ENCODE data around the gene LMO4. TPM values are rescaled to one million over a fixed set of nuclear protein-coding genes. Genes with fewer than 3 reads are reported as not detected.

Gene LMO4
- total RNA-seq, 2 donors from 2014 or later, result 42.9 to 73.6 TPM

GRCh38 chr1:87307306-87307705 lies 21.4 kb upstream of the LMO4 start:
- Mint-ChIP-seq H3K9me3 (no peaks in the 10 kb centered on the region), H3K36me3 (no peaks in the 10 kb centered on the region), H3K4me3 (no peak overlapping the region), H3K4me1 (ENCODE audit: low read depth in 2 of 2) (no peaks in the 10 kb centered on the region), H3K27me3 (peaks cover 9 to 18% of the 10 kb centered on the region in 2 donors), H3K27ac (no peak overlapping the region)
- ATAC-seq (no peak), DNase-seq (ENCODE audit: low spot score) (no peak)

- peaks cover 9 to 18% of the 10 kb centered on the region in 2 donors for H3K27me3 Mint-ChIP-seq
- H3K27ac Mint-ChIP-seq, result no peak overlapping the region
- H3K4me3 Mint-ChIP-seq, result no peak overlapping the region
- no peak for DNase-seq (ENCODE audit: low spot score)
- H3K4me1 Mint-ChIP-seq (ENCODE audit: low read depth in 2 of 2), result no peaks in the 10 kb centered on the region
- ATAC-seq, result no peak
- no peaks in the 10 kb centered on the region for H3K9me3 Mint-ChIP-seq
- no peaks in the 10 kb centered on the region for H3K36me3 Mint-ChIP-seq
These were observed 20.7 kb upstream of the LMO4 start for GRCh38 chr1:87307931-87308330.

- no peak overlapping the region for H3K27ac Mint-ChIP-seq
- ATAC-seq (no peak), DNase-seq (ENCODE audit: low spot score) (no peak)
- H3K27me3 Mint-ChIP-seq, result peaks cover 4 to 10% of the 10 kb centered on the region in 2 donors
- H3K9me3 Mint-ChIP-seq, result no peaks in the 10 kb centered on the region
- no peaks in the 10 kb centered on the region for H3K36me3 Mint-ChIP-seq
- H3K4me1 Mint-ChIP-seq (ENCODE audit: low read depth in 2 of 2), result peaks cover 12 to 13% of the 10 kb centered on the region in 2 donors
- no peak overlapping the region for H3K4me3 Mint-ChIP-seq
These were observed 14.6 kb upstream of the LMO4 start for GRCh38 chr1:87314091-87314490.

- Mint-ChIP-seq H3K36me3 (no peaks in the 10 kb centered on the region), H3K9me3 (no peaks in the 10 kb centered on the region), H3K27ac (peak overlapping the region in 1 of 2 donors; percentile 3), H3K27me3 (peaks cover 0 to 10% of the 10 kb centered on the region in 2 donors), H3K4me1 (ENCODE audit: low read depth in 2 of 2) (peaks cover 12 to 13% of the 10 kb centered on the region in 2 donors), H3K4me3 (peak overlapping the region; percentile 39)
- DNase-seq (ENCODE audit: low spot score), result no peak
- peak; percentile 81 to 84 for ATAC-seq
These were observed 10.5 kb upstream of the LMO4 start for GRCh38 chr1:87318056-87318650.

GRCh38 chr1:87318806-87319205 lies 9.9 kb upstream of the LMO4 start:
- Mint-ChIP-seq H3K27me3 (peaks cover 0 to 10% of the 10 kb centered on the region in 2 donors), H3K4me3 (no peak overlapping the region), H3K27ac (peak overlapping the region in 1 of 2 donors; percentile 3), H3K9me3 (no peaks in the 10 kb centered on the region), H3K36me3 (no peaks in the 10 kb centered on the region), H3K4me1 (ENCODE audit: low read depth in 2 of 2) (peaks cover 12 to 13% of the 10 kb centered on the region in 2 donors)
- DNase-seq (ENCODE audit: low spot score) (no peak), ATAC-seq (no peak)

- H3K27ac Mint-ChIP-seq, result peak overlapping the region in 1 of 2 donors; percentile 52
- peaks cover 6% of the 10 kb centered on the region for H3K36me3 Mint-ChIP-seq
- peak; percentile 76 for DNase-seq (ENCODE audit: low spot score)
- no peak for ATAC-seq
- no peaks in the 10 kb centered on the region for H3K9me3 Mint-ChIP-seq
- peaks cover 16 to 32% of the 10 kb centered on the region in 2 donors for H3K4me1 Mint-ChIP-seq (ENCODE audit: low read depth in 2 of 2)
- no peaks in the 10 kb centered on the region for H3K27me3 Mint-ChIP-seq
- H3K4me3 Mint-ChIP-seq, result no peak overlapping the region
These were observed 2.5 kb upstream of the LMO4 start for GRCh38 chr1:87325982-87326738.

GRCh38 chr1:87327376-87328271 lies 1.1 kb upstream of the LMO4 start:
- no peak for DNase-seq (ENCODE audit: low spot score)
- H3K9me3 Mint-ChIP-seq, result no peaks in the 10 kb centered on the region
- H3K4me1 Mint-ChIP-seq (ENCODE audit: low read depth in 2 of 2), result peaks cover 25 to 42% of the 10 kb centered on the region in 2 donors
- no peaks in the 10 kb centered on the region for H3K27me3 Mint-ChIP-seq
- peak overlapping the region; percentile 97 for H3K27ac Mint-ChIP-seq
- H3K36me3 Mint-ChIP-seq, result peaks cover 13% of the 10 kb centered on the region
- no peak for ATAC-seq
- peak overlapping the region; percentile 93 for H3K4me3 Mint-ChIP-seq

GRCh38 chr1:87329051-87329525 lies 408 bp downstream of the LMO4 start:
- ATAC-seq, result peak; percentile 32 to 41
- peak; percentile 81 for DNase-seq (ENCODE audit: low spot score)
- Mint-ChIP-seq H3K27me3 (no peaks in the 10 kb centered on the region), H3K9me3 (no peaks in the 10 kb centered on the region), H3K36me3 (peaks cover 20% of the 10 kb centered on the region), H3K27ac (peak overlapping the region; percentile 97), H3K4me1 (ENCODE audit: low read depth in 2 of 2) (peaks cover 39 to 57% of the 10 kb centered on the region in 2 donors), H3K4me3 (peak overlapping the region; percentile 99)

GRCh38 chr1:87329526-87330056 lies 911 bp downstream of the LMO4 start:
- H3K36me3 Mint-ChIP-seq, result peaks cover 20% of the 10 kb centered on the region
- H3K27me3 Mint-ChIP-seq, result no peaks in the 10 kb centered on the region
- ATAC-seq, result no peak
- DNase-seq (ENCODE audit: low spot score), result no peak
- H3K4me3 Mint-ChIP-seq, result peak overlapping the region; percentile 99
- H3K27ac Mint-ChIP-seq, result peak overlapping the region; percentile 97
- no peaks in the 10 kb centered on the region for H3K9me3 Mint-ChIP-seq
- H3K4me1 Mint-ChIP-seq (ENCODE audit: low read depth in 2 of 2), result peaks cover 42 to 62% of the 10 kb centered on the region in 2 donors

- no peak for DNase-seq (ENCODE audit: low spot score)
- ATAC-seq, result no peak
- H3K27ac Mint-ChIP-seq, result peak overlapping the region; percentile 97
- H3K4me1 Mint-ChIP-seq (ENCODE audit: low read depth in 2 of 2), result peaks cover 47 to 66% of the 10 kb centered on the region in 2 donors
- no peaks in the 10 kb centered on the region for H3K27me3 Mint-ChIP-seq
- no peaks in the 10 kb centered on the region for H3K9me3 Mint-ChIP-seq
- peak overlapping the region; percentile 99 for H3K4me3 Mint-ChIP-seq
- H3K36me3 Mint-ChIP-seq, result peaks cover 20% of the 10 kb centered on the region
These were observed 1.6 kb downstream of the LMO4 start for GRCh38 chr1:87330057-87330884.

GRCh38 chr1:87330885-87331364 lies 2.2 kb downstream of the LMO4 start:
- H3K4me3 Mint-ChIP-seq, result peak overlapping the region; percentile 99

GRCh38 chr1:87331365-87332241 lies 2.9 kb downstream of the LMO4 start:
- no peaks in the 10 kb centered on the region for H3K27me3 Mint-ChIP-seq
- peak overlapping the region; percentile 99 for H3K4me3 Mint-ChIP-seq
- H3K36me3 Mint-ChIP-seq, result peaks cover 20% of the 10 kb centered on the region
- peak; percentile 83 for DNase-seq (ENCODE audit: low spot score)
- peak; percentile 8 to 22 for ATAC-seq
- no peaks in the 10 kb centered on the region for H3K9me3 Mint-ChIP-seq
- peaks cover 47 to 67% of the 10 kb centered on the region in 2 donors for H3K4me1 Mint-ChIP-seq (ENCODE audit: low read depth in 2 of 2)
- H3K27ac Mint-ChIP-seq, result peak overlapping the region; percentile 97

More at GRCh38 chr1:87330885-87331364, 2.2 kb downstream of the LMO4 start:
- H3K4me1 Mint-ChIP-seq (ENCODE audit: low read depth in 2 of 2), result peaks cover 49 to 66% of the 10 kb centered on the region in 2 donors
- peaks cover 20% of the 10 kb centered on the region for H3K36me3 Mint-ChIP-seq
- no peaks in the 10 kb centered on the region for H3K9me3 Mint-ChIP-seq
- DNase-seq (ENCODE audit: low spot score) (no peak), ATAC-seq (no peak)
- no peaks in the 10 kb centered on the region for H3K27me3 Mint-ChIP-seq
- H3K27ac Mint-ChIP-seq, result peak overlapping the region; percentile 97
